Kidney (tissue), 22 donors: Measurements from ENCODE around the gene AKAP1. TPM values are rescaled to one million over a fixed set of nuclear protein-coding genes. Genes with fewer than 3 reads are reported as not detected.

ENCODE experiments used
- DNase-seq, 5 donors: peaks; one replicate each; pipeline ENCODE4 v3.0.0-alpha.2; 2013 to 2020
- FAIRE-seq: peaks from 2 replicates; lab custom pipeline; 2012; peaks lifted over from hg19 to GRCh38; lab: Jason Lieb, UNC
- H3K27ac ChIP-seq, 2 donors: one replicate each; pipeline ENCODE4 v1.7.0; 2013; ENCODE audit warnings: low read depth in 2 of 2, low read length in 2 of 2, inconsistent platforms in 1 of 2
- H3K27me3 ChIP-seq: one replicate; pipeline ENCODE4 v1.7.1; 2013; ENCODE audit warnings: low read length, inconsistent platforms; ENCODE audit not compliant: control insufficient read depth, insufficient read depth
- H3K36me3 ChIP-seq, 3 donors: one replicate each; pipeline versions ENCODE4 v1.7.0 to v1.7.1; 2013; ENCODE audit warnings: low read length in 3 of 3, control low read depth in 1 of 3, inconsistent platforms in 1 of 3; ENCODE audit not compliant: insufficient read depth in 3 of 3, control insufficient read depth in 2 of 3
- H3K4me1 ChIP-seq, 3 donors: one replicate each; pipeline versions ENCODE4 v1.7.0 to v1.7.1; 2013; ENCODE audit warnings: low read length in 3 of 3, inconsistent platforms in 1 of 3, low read depth in 1 of 3; ENCODE audit not compliant: control insufficient read depth in 2 of 3, insufficient read depth in 2 of 3
- H3K4me3 ChIP-seq, 3 donors: one replicate each; pipeline versions ENCODE4 v1.7.0 to v1.8.1; 2013; ENCODE audit warnings: low read length in 3 of 3, control low read depth in 1 of 3, inconsistent platforms in 1 of 3
- H3K9ac ChIP-seq, 3 donors: one replicate each; pipeline versions ENCODE4 v1.7.0 to v1.7.1; 2013; ENCODE audit warnings: low read length in 3 of 3, control low read depth in 1 of 3, inconsistent platforms in 1 of 3
- H3K9me3 ChIP-seq, 3 donors: one replicate each; pipeline versions ENCODE4 v1.7.0 to v1.7.1; 2013; ENCODE audit warnings: low read length in 3 of 3, control low read depth in 1 of 3, inconsistent platforms in 1 of 3; ENCODE audit not compliant: control insufficient read depth in 2 of 3, insufficient read depth in 1 of 3
- intact Hi-C: fragments of 100-400 bp; cut with DNase I; formaldehyde crosslinking; loops from one replicate; pipeline ENCODE4 v1.11.1; 2022
- long read RNA-seq, 10 donors: library from polyadenylated mRNA in 1 of 10; unstranded in 1 of 10; transcript quantifications; one replicate each; pipeline ENCODE4 v2.0.0 and lab custom pipeline, GENCODE V29; 2021 to 2026
- polyA plus RNA-seq: library from polyadenylated mRNA; stranded (reverse); fragments of 350-450 nt; fragmentation: Illumina TruSeq; extraction: RNeasy Lipid Tissue Mini Kit (QIAGEN cat#74804); gene quantifications from one replicate; pipeline ENCODE4 v1.2.3, GENCODE V29; 2014; ENCODE audit warnings: low read depth, low replicate concordance; ENCODE audit not compliant: insufficient read depth
- total RNA-seq: library from RNA; stranded (reverse); fragmentation: NEBNext Ultra II Directional; extraction: Animal tissue kit (Norgen Biotek cat#: 25700); gene quantifications from one replicate; pipeline ENCODE4 v1.2.1, GENCODE V29; 2021
- TF ChIP-seq, protein P1 (sequence below): IDR thresholded peaks from 3 replicates; pipeline ENCODE4 v1.5.1; 2012; ENCODE audit warnings: mild to moderate bottlenecking, moderate library complexity, borderline replicate concordance; ENCODE audit not compliant: insufficient read depth; ENCODE audit errors: extremely low read depth
- donor health status: control.
- donor health status: control.
- donor health status: control.
- donor health status: control.
- donor health status: control.
- donor health status: DM: yes; HTN: yes; CAD: no.
- donor health status: Normal renal cell carcinoma (clear cell type).

The AKAP1 gene
- total RNA-seq: 46.8 TPM
- polyA plus RNA-seq: 24.6 TPM
- long read RNA-seq, donor 1, partial matches to known transcripts: 5 of 9 reads
- long read RNA-seq, donor 1, other reads (novel, unspliced or antisense): 0 of 9 reads
- long read RNA-seq, donor 2, partial matches to known transcripts: 6 of 6 reads
- long read RNA-seq, donor 2, other reads (novel, unspliced or antisense): 0 of 6 reads
- long read RNA-seq, donor 3, partial matches to known transcripts: 12 of 15 reads
- long read RNA-seq, donor 3, other reads (novel, unspliced or antisense): 0 of 15 reads
- long read RNA-seq, donor 4, partial matches to known transcripts: 0 of 3 reads
- long read RNA-seq, donor 4, other reads (novel, unspliced or antisense): 0 of 3 reads
- long read RNA-seq, donor 5: 0 reads
- long read RNA-seq, donor 6: 0 reads
- long read RNA-seq, donor 7, transcript AKAP1-202 (11 exons, 3,970 nt): major isoform, 68 of 108 reads
- long read RNA-seq, donor 7, partial matches to known transcripts: 25 of 108 reads
- long read RNA-seq, donor 7, other reads (novel, unspliced or antisense): 15 of 108 reads
- long read RNA-seq, donor 8, partial matches to known transcripts: 6 of 6 reads
- long read RNA-seq, donor 8, other reads (novel, unspliced or antisense): 0 of 6 reads
- long read RNA-seq, donor 9, partial matches to known transcripts: 6 of 7 reads
- long read RNA-seq, donor 9, other reads (novel, unspliced or antisense): 0 of 7 reads
- long read RNA-seq, donor 10, transcript AKAP1-202 (11 exons, 3,970 nt): major isoform, 6 of 12 reads
- long read RNA-seq, donor 10, partial matches to known transcripts: 6 of 12 reads
- long read RNA-seq, donor 10, other reads (novel, unspliced or antisense): 0 of 12 reads

GRCh38 chr17:57084802-57085447 lies at the start of gene AKAP1:
AKAP1 (plus strand) TSS chr17:57085246; CDS start chr17:57105465, 20,219 bp downstream.
- no peaks in the 10 kb centered on the region for H3K9me3 ChIP-seq
- intact Hi-C loops: no loop called here
- DNase-seq: peak; percentile 96 to 99 (median 97)
- peaks cover 0 to 7% (median 7%) of the 10 kb centered on the region in 3 donors for H3K4me1 ChIP-seq
- H3K27me3 ChIP-seq: no peaks in the 10 kb centered on the region
- peak within 1 kb of the TSS; percentile 95 to 97 (median 97) for H3K4me3 ChIP-seq
- H3K9ac ChIP-seq: peak within 1 kb of the TSS; percentile 92 to 98 (median 96)
- TF ChIP-seq, protein P1, sequence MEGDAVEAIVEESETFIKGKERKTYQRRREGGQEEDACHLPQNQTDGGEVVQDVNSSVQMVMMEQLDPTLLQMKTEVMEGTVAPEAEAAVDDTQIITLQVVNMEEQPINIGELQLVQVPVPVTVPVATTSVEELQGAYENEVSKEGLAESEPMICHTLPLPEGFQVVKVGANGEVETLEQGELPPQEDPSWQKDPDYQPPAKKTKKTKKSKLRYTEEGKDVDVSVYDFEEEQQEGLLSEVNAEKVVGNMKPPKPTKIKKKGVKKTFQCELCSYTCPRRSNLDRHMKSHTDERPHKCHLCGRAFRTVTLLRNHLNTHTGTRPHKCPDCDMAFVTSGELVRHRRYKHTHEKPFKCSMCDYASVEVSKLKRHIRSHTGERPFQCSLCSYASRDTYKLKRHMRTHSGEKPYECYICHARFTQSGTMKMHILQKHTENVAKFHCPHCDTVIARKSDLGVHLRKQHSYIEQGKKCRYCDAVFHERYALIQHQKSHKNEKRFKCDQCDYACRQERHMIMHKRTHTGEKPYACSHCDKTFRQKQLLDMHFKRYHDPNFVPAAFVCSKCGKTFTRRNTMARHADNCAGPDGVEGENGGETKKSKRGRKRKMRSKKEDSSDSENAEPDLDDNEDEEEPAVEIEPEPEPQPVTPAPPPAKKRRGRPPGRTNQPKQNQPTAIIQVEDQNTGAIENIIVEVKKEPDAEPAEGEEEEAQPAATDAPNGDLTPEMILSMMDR: peak; percentile 46
- FAIRE-seq: no peak
- H3K27ac ChIP-seq: peak within 1 kb of the TSS; percentile 95 to 96
- H3K36me3 ChIP-seq: no peaks in the 10 kb centered on the region

- no peak for FAIRE-seq
Measured at GRCh38 chr17:57035971-57036481, 49.0 kb upstream of the AKAP1 start.

GRCh38 chr17:57037411-57037810 lies 47.6 kb upstream of the AKAP1 start:
- intact Hi-C loops: no loop called here
- FAIRE-seq (no peak), DNase-seq (peak in 3 of 5 donors; percentile 32 to 48 (median 45))
- no peak overlapping the region for H3K27ac ChIP-seq
- no peaks in the 10 kb centered on the region for H3K36me3 ChIP-seq
- no peak overlapping the region for H3K4me3 ChIP-seq
- H3K27me3 ChIP-seq: no peaks in the 10 kb centered on the region
- no peaks in the 10 kb centered on the region for H3K9me3 ChIP-seq
- H3K9ac ChIP-seq: no peak overlapping the region
- peaks cover 0 to 13% (median 10%) of the 10 kb centered on the region in 3 donors for H3K4me1 ChIP-seq
- TF ChIP-seq, protein P1: no peak

More at GRCh38 chr17:57035971-57036481, 49.0 kb upstream of the AKAP1 start:
- peaks cover 0 to 13% (median 10%) of the 10 kb centered on the region in 3 donors for H3K4me1 ChIP-seq
- TF ChIP-seq, protein P1: no peak
- H3K9ac ChIP-seq: peak overlapping the region in 1 of 3 donors; percentile 46
- peak in 2 of 5 donors; percentile 35 to 43 for DNase-seq
- peak overlapping the region; percentile 69 to 87 for H3K27ac ChIP-seq
- H3K36me3 ChIP-seq: no peaks in the 10 kb centered on the region
- intact Hi-C loops: no loop called here
- H3K4me3 ChIP-seq: peak overlapping the region in 2 of 3 donors; percentile 15 to 45
- H3K9me3 ChIP-seq: no peaks in the 10 kb centered on the region
- H3K27me3 ChIP-seq: no peaks in the 10 kb centered on the region
